Islet of Langerhans (tissue), 1 donor: ENCODE data around the gene SMIM11.
"Not testable (repeated sequence)": the region's sequence is repeated elsewhere in the genome, so short reads cannot be mapped to it uniquely, and the experiment has no call there.

ENCODE experiments used
- FAIRE-seq: peaks from one replicate; lab custom pipeline; 2011; peaks lifted over from hg19 to GRCh38; lab: Jason Lieb, UNC

SMIM11 gene

DNA sequence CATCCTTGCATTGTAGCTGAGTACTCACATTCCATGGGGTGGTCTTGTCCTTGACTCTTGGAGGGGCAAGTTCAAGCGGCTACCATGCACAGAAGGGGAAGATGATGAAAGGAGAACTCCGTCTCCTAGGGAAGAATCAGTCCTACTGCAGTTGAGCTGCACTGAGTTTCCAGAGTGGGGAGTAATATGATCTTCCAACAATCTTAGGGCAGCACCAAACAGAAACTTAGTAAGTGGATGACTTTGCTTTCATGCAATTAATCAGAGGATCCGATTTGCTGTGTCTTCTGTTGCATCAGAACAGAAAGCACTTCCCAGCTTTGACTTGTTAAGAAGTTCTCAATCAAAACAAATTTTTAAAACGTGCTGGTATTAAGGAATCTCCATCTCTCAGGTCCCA lies 48.5 kb downstream of the SMIM11 start, which contains the start of gene SMIM34:
TSS of gene SMIM34 (minus strand) at position 147 of the 400 bp plus-strand sequence. CDS start at position 35, 112 bp downstream.
- FAIRE-seq: not testable (repeated sequence)

DNA sequence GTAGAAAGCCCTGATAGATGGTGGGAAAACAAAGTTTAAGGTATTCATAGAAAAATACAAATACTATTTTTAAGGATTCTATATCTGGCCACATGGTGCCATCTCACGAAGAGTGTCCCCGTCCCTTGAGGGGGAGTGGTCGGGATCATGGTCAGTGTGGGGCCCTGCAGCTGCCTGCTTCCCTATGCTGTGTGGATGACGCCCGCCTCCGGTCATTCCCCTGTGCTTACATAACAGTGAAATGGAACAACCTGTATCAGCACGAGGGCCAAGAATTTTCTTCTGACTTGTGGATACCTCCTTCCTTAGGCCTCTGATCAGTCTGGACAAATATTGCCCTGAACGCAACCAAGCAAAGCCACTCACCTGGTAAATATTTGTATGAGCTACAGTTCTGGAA lies 52.0 kb downstream of the SMIM11 start:
- not testable (repeated sequence) for FAIRE-seq

DNA sequence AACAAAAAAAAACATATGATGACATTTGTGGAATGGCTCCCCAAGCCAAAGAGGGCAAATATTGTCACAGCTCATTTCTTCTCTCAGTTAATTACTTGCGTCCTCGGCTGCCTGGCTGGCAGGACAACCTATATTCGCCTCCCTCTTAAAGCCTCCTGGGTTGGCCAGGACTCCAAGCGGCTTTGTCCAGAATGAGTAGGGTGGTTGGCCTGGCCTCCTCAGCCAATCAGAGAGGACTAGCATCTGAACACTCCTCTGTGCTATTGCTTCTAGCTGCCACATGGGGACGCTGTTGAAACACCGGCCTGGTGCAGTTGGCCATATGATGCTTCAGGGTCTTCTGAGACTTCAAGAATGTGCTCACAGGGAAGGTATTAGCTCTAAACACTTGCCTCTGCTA lies 53.1 kb downstream of the SMIM11 start:
- FAIRE-seq: not testable (repeated sequence)

DNA sequence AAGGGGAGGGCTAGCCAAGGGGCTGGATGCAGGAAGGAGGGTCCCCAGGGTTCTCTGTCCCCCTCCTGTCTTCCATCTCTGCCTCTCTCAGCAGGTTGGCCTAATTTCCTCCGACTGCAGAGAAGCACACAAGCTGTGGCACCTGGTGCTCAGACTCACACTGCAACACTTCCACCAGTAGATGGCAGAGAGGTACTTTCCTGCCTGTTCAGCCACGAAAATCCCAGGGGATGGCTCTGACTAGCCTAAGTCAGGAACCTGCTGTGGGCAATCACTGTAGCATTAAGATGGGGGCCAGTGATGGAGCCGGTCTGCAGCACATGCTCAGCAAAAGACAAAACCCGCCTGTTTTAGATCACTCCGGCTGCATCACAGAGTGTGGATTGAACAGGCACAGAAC lies 54.4 kb downstream of the SMIM11 start:
- FAIRE-seq: not testable (repeated sequence)
